Endothelial cell (in vitro differentiated cells): ENCODE measurements around the gene ABHD15. TPM values are rescaled to one million over a fixed set of nuclear protein-coding genes. Genes with fewer than 3 reads are reported as not detected.
A peak's percentile ranks its signal among the peaks of the same experiment; 100 is the strongest.

Experiments used
- DNase-seq: peaks from one replicate; pipeline ENCODE4 v3.0.0; 2021; ENCODE audit warnings: low spot score
- H3K27ac Mint-ChIP-seq: one replicate; pipeline ENCODE4 v1.8.0; 2021; ENCODE audit warnings: mixed read lengths, inconsistent platforms; ENCODE audit not compliant: unreplicated experiment
- H3K27me3 Mint-ChIP-seq: one replicate; pipeline ENCODE4 v1.8.0; 2021; ENCODE audit warnings: mild to moderate bottlenecking, moderate library complexity, mixed read lengths, inconsistent platforms; ENCODE audit not compliant: unreplicated experiment
- H3K36me3 Mint-ChIP-seq: one replicate; pipeline ENCODE4 v1.8.0; 2021; ENCODE audit warnings: mild to moderate bottlenecking, low read depth, mixed read lengths, inconsistent platforms; ENCODE audit not compliant: unreplicated experiment
- H3K4me1 Mint-ChIP-seq: one replicate; pipeline ENCODE4 v1.8.0; 2021; ENCODE audit warnings: mild to moderate bottlenecking, mixed read lengths, inconsistent platforms; ENCODE audit not compliant: unreplicated experiment
- H3K4me3 Mint-ChIP-seq: one replicate; pipeline ENCODE4 v1.8.0; 2021; ENCODE audit warnings: mild to moderate bottlenecking, mixed read lengths, inconsistent platforms; ENCODE audit not compliant: unreplicated experiment
- H3K9me3 Mint-ChIP-seq: one replicate; pipeline ENCODE4 v1.8.0; 2021; ENCODE audit warnings: mixed read lengths, inconsistent platforms; ENCODE audit not compliant: unreplicated experiment
- CTCF ChIP-seq: fragments of 200-600 bp; sonication (generic); IDR thresholded peaks from one replicate; pipeline ENCODE4 v1.5.0; 2021; ENCODE audit warnings: antibody characterized with exemption; ENCODE audit not compliant: unreplicated experiment
- total RNA-seq: library from RNA; stranded (reverse); fragmentation: NEBNext Ultra II Directional; extraction: Animal tissue kit (Norgen Biotek cat#: 25700); gene quantifications from one replicate; pipeline ENCODE4 v1.2.1, GENCODE V29; 2021; ENCODE audit not compliant: unreplicated experiment

Gene ABHD15
- total RNA-seq, 1 donor from 2014 or later, result 1.7 TPM

GRCh38 chr17:29557739-29558116 lies 9.1 kb downstream of the ABHD15 start:
- Mint-ChIP-seq H3K36me3 (peaks cover 2% of the 10 kb centered on the region), H3K27ac (no peak overlapping the region), H3K27me3 (peaks cover 4% of the 10 kb centered on the region), H3K4me1 (peaks cover 15% of the 10 kb centered on the region), H3K9me3 (no peaks in the 10 kb centered on the region), H3K4me3 (no peak overlapping the region)
- TF ChIP-seq CTCF, result no peak
- no peak for DNase-seq

GRCh38 chr17:29557085-29557738 lies 9.6 kb downstream of the ABHD15 start:
- Mint-ChIP-seq H3K4me1 (peaks cover 9% of the 10 kb centered on the region), H3K27me3 (peaks cover 3% of the 10 kb centered on the region), H3K36me3 (no peaks in the 10 kb centered on the region), H3K27ac (no peak overlapping the region), H3K4me3 (no peak overlapping the region), H3K9me3 (no peaks in the 10 kb centered on the region)
- DNase-seq, result no peak
- no peak for TF ChIP-seq CTCF

- H3K27ac Mint-ChIP-seq, result no peak overlapping the region
- DNase-seq, result no peak
- no peak for TF ChIP-seq CTCF
- peaks cover 3% of the 10 kb centered on the region for H3K27me3 Mint-ChIP-seq
- H3K9me3 Mint-ChIP-seq, result no peaks in the 10 kb centered on the region
- no peaks in the 10 kb centered on the region for H3K4me1 Mint-ChIP-seq
- no peak overlapping the region for H3K4me3 Mint-ChIP-seq
- no peaks in the 10 kb centered on the region for H3K36me3 Mint-ChIP-seq
These were observed 11.0 kb downstream of the ABHD15 start for GRCh38 chr17:29555840-29556239.

GRCh38 chr17:29549177-29549923 lies 17.5 kb downstream of the ABHD15 start:
- Mint-ChIP-seq H3K9me3 (no peaks in the 10 kb centered on the region), H3K27ac (no peak overlapping the region), H3K27me3 (peaks cover 4% of the 10 kb centered on the region), H3K4me3 (no peak overlapping the region), H3K4me1 (peaks cover 4% of the 10 kb centered on the region), H3K36me3 (no peaks in the 10 kb centered on the region)
- no peak for TF ChIP-seq CTCF
- DNase-seq, result no peak

- no peak for TF ChIP-seq CTCF
- Mint-ChIP-seq H3K36me3 (peaks cover 10% of the 10 kb centered on the region), H3K9me3 (no peaks in the 10 kb centered on the region), H3K4me3 (no peak overlapping the region), H3K27me3 (peaks cover 4% of the 10 kb centered on the region), H3K27ac (peak overlapping the region; percentile 76), H3K4me1 (peaks cover 4% of the 10 kb centered on the region)
- DNase-seq, result no peak
These were observed 20.0 kb downstream of the ABHD15 start for GRCh38 chr17:29546830-29547229.
